Esophagus muscularis mucosa (tissue), 3 donors: ENCODE measurements around the gene TMEM140.

ENCODE experiments used
- POLR2A ChIP-seq: fragments of 450-650 bp; IDR thresholded peaks from one replicate; pipeline ENCODE4 v1.6.1; 2017; ENCODE audit warnings: antibody characterized with exemption, moderate library complexity, mild to moderate bottlenecking, low read depth
- POLR2AphosphoS5 ChIP-seq, 2 donors: sonication (generic); formaldehyde crosslinking; IDR thresholded peaks; one replicate each; pipeline ENCODE4 v1.6.1; 2017; ENCODE audit warnings: antibody characterized with exemption in 2 of 2
- TF ChIP-seq, protein P1 (sequence below), 3 experiments: fragments of 200-600 bp in 2 of 3; fragments of 450-650 bp in 1 of 3; sonication (generic) in 2 of 3; IDR thresholded peaks; one replicate each; pipeline ENCODE4 v1.5.1; 2017 to 2019; ENCODE audit warnings: antibody characterized with exemption in 3 of 3, mild to moderate bottlenecking in 2 of 3, moderate library complexity in 1 of 3

DNA sequence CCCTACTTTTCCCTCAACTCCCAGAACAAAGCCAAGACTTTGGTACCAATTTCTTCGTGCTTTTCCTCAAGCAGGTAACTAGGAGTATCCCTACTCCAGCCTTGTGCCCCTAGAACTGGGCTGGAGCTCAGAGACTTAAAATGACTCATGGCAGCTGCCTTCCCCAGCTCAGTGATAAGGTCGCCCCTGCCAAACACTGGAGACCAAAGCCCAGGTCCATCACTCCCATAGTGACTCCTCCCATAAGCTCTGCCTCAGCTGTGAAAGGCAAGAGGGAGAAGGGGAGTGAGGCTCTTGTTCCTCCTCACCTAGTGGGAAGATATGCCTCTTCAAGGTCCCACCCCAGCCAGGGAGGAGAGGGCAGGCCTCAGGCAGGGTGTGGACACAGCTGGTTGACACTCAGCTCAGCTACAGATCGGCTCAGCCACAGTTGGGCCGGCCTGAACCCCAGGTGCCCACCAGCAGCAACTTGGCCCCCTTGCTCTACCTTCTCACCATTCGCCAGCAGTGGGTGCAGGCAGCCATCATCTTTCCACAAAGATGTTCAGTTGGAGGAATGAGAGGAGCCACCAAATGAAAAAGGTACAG lies 36.5 kb downstream of the TMEM140 start:
- TF ChIP-seq, protein P1, sequence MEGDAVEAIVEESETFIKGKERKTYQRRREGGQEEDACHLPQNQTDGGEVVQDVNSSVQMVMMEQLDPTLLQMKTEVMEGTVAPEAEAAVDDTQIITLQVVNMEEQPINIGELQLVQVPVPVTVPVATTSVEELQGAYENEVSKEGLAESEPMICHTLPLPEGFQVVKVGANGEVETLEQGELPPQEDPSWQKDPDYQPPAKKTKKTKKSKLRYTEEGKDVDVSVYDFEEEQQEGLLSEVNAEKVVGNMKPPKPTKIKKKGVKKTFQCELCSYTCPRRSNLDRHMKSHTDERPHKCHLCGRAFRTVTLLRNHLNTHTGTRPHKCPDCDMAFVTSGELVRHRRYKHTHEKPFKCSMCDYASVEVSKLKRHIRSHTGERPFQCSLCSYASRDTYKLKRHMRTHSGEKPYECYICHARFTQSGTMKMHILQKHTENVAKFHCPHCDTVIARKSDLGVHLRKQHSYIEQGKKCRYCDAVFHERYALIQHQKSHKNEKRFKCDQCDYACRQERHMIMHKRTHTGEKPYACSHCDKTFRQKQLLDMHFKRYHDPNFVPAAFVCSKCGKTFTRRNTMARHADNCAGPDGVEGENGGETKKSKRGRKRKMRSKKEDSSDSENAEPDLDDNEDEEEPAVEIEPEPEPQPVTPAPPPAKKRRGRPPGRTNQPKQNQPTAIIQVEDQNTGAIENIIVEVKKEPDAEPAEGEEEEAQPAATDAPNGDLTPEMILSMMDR (IDR thresholded peaks at IDR 0.05), result no peak
- TF ChIP-seq POLR2AphosphoS5 (IDR thresholded peaks at IDR 0.05) (no peak), POLR2A (no peak)
